Measurements from ENCODE around the gene CCDC80.
"Not testable (repeated sequence)": the region's sequence is repeated elsewhere in the genome, so short reads cannot be mapped to it uniquely, and the experiment has no call there.

Gene CCDC80

DNA sequence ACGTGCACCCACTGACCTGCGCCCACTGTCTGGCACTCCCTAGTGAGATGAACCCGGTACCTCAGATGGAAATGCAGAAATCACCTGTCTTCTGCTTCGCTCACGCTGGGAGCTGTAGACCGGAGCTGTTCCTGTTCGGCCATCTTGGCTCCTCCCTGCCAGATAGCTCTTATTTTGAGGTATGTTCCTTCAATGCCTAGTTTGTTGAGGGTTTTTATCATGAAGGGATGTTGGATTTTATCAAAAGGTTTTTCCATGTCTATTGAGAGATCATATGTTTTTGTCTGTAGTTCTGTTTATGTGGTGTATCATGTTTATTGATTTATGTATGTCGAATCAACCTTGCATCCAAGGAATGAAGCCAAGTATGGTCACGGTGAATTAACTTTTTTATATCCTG, 24.1 kb upstream of the CCDC80 start:
- DNase-seq (ENCODE audit: low read depth in 2 of 2): not testable (repeated sequence)

DNA sequence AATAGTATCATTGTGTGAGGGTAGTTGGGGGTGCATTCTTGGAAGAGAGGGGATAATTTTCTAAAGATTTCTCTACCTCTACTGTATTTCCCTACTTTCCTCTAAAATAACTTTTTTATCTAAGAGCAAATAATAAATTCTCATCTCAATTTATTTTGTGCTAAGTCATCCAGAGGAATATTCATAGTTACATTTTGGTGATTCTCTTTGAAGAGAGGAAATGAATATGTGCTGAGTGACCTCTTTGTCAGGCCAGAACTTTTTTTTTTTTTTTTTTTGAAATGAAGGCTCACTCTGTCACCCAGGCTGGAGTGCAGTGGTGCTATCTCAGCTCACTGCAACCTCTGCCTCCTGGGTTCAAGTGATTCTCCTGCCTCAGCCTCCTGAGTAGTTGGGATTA, 15.1 kb upstream of the CCDC80 start:
- DNase-seq (ENCODE audit: low read depth in 2 of 2): no peak

DNA sequence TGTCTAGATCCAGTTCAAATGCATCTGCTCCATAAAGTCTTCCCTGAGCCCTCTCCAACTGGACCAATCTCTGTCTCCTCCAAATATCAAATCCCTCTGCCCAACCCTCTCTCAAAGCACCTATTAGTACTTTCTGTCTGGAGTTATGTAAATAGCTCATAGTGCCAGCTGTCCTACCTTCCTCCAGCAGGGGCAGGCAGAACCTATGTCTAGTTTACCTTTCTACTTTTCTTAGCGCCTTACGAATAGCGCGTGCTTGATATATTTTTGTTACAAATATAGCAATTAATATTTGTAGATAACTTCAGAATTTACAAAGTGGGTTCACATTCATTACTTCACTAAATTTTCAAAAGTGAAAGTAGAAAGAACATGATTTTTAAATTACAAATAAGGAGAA, 14.0 kb upstream of the CCDC80 start:
- no peak for DNase-seq (ENCODE audit: low read depth in 2 of 2)

DNA sequence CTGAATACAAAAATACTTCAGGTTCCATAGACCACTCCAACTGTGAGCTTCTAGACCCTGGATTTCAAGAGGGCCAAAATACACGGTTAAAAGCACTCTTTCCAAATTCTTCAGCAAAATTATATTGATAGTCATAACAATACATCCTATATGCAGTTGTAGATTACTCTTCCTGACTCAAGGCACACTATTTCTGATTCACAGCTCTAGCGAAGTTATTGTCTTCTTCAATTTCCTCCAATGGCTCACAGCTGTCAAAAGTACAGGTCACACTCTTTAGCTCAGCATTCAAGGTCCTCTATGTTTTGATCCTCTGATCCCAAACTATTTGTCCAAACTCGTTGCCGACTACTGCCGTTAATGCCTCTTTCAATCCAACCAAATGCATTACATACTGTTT, 13.5 kb upstream of the CCDC80 start:
- no peak for DNase-seq (ENCODE audit: low read depth in 2 of 2)

DNA sequence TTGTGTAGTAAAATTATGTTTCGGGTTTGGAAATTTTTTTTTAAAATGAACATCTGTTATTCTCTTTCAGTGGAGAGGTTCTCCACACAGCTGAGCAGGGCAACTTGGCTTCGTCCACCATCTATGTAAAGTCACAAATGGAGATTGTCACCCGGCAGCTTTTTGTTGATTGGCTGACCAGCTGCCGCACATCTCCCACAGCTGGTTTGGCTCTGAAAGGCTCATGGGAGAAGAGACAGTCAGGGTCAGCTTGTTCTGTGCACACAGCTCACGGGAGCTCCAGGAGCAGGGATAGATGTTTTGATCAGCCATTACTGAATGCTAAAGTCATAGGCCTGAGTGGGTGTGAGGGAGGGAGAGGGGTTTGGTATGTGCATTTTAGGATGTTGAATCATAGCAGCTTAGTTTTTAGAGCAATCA, 12.9 kb upstream of the CCDC80 start:
- peak in 1 of 2 experiments; percentile 80 for DNase-seq (ENCODE audit: low read depth in 2 of 2)

DNA sequence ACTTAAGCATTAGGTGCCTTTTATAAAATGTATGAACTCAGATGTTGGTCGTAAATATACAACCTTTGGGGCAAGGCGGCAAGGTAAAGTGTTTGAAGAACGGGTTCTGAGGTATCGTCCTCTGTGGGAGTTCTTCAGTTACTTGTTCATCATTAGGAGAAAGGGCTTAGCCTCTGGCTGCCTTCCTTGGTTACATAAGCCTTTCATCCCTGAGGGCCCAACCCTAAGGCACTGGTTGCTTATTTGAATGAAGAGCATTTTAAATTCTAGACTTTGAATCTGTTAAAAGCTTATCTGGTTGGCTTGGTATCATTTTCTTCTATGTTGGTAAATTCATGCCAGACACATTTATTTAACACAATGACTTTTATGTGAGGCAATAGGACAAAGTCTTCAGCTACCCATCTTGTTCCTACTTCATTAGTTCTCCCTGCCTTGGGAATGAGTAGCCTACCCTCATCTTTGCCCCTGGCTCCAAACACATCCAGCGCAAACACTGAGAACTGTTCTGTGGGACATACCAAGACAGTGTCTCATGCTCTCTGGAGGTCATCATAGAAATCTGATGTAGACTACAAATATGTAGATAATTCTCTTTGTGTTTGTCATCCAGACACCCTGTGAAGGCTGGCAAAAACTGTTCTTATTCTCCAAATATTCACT, 12.4 kb upstream of the CCDC80 start:
- DNase-seq (ENCODE audit: low read depth in 2 of 2): peak; percentile 95

DNA sequence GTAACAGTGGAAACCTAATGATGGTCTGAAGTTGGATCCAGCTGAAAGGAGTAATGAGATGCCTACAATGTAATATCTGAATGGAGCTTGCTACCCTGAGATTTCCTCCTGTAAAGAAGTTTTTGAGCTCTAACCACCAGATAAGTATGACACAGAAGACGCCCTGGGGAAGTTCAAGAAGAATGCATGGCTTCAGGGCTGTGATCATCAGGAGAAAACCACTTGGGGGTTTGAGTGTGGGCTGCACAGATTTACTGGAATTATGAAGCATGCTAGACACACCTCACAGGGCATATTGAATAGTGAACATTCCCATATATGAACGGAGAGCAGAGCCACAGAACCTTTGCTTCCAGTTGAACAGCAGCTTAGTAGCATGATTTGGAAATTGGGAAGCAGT, 10.6 kb upstream of the CCDC80 start:
- DNase-seq (ENCODE audit: low read depth in 2 of 2): peak; percentile 82 to 83

DNA sequence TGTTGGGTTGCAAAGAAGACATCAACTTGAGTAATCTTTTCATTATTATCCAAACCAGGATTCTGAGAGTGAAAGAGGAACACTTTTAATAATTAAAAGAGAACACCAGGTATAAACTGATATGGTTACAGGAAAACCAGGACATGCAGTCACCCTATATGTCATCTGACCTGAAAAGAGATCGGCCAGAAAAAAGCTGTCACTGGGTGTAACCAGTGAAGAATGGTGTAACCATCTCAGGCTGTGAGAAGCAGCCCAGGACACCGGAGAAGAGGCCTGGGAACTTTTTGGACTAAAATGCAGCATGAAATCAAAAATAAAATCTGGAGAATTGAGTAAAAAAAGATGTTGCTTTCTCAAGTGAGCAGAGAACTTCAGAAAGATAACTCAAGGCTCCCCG, 10.1 kb upstream of the CCDC80 start:
- no peak for DNase-seq (ENCODE audit: low read depth in 2 of 2)

DNA sequence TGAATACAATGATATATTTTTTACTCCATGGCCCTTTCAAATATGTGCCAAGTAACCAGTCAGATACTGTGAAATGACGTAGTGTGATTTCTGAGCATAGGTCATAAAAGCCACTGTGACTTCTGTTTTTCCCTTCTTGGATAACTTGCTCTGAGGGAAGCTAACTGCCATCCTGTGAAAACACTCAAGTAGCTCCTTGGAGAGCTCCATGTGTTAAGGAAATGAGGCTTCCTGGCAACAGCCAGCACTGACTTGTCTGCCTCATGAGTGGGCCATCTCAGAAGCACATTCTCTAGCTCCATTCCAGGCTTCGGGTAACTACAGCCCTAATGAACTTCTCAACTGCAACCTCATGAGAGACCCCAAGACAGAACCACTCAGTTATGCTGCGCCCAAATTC, 9.5 kb upstream of the CCDC80 start:
- DNase-seq (ENCODE audit: low read depth in 2 of 2): no peak

DNA sequence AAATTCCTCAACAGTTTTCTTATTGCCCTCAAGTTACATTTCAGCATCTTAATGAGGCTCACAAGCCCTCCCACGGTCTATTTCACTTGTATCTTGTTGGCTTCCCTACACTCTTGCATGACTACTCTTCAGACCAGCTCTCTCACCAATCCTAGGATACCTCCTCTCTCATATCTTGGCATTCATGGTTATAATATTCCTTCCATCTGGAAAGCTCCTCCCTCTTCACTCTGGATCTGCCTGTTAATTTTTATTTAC, 8.5 kb upstream of the CCDC80 start:
- peak; percentile 82 to 85 for DNase-seq (ENCODE audit: low read depth in 2 of 2)

DNA sequence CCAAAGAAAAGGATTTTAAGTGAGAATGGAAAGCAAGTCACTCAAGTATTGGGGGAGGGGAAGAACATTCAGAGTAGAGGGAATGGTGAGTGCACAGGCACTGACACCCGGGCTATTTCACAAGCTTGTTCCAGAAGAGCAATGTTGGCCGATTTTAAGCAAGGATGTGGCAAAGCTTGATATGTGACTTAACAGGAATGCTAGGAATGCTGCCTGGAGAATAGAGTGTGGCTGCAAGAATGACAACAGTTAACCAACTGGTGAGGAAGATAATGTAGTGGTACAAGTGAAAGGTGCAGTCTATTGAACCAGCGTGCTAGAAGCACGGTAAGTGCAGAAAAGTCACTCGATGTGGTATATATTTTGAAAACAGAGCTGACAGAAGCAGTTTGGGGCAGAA, 6.2 kb upstream of the CCDC80 start:
- DNase-seq (ENCODE audit: low read depth in 2 of 2): peak; percentile 82 to 84

DNA sequence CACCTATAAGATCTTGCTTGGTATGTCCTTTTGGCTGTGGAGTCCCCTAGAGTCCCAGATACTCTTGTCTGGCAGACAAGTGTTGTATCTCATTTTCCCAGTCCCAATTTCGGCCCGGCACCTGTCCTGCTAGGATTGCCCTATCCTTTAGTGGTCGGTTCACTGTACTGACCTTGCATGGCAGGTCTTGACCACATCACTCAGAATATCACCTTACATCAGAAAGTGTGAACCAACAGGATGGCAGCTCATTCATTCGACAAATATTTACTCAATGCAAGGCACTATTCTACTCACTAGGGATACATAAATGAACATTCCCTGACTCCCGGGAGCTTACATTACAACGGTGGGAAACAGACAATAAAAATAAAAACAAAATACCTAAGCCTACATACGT, 5.7 kb upstream of the CCDC80 start:
- DNase-seq (ENCODE audit: low read depth in 2 of 2): no peak

DNA sequence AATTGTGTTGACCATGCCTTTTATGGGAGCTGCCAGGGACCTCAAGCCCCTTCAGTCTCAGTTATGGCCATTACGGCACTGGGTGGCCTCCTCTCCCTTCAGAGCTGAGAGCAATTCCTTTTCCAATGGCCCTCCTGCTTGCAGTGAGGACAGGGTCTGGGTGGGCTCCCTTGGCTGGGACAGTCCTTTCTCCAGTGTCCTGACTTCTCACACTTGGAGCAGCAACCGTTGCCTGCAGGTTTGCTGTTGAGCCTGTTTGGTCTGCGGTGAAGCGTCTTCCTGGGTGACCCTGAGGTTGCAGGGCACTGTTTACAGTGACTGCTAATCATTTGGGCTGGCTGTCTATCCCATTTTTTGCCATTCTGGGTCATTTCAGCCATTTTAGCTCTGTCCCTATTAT, 3.5 kb upstream of the CCDC80 start:
- DNase-seq (ENCODE audit: low read depth in 2 of 2): no peak

DNA sequence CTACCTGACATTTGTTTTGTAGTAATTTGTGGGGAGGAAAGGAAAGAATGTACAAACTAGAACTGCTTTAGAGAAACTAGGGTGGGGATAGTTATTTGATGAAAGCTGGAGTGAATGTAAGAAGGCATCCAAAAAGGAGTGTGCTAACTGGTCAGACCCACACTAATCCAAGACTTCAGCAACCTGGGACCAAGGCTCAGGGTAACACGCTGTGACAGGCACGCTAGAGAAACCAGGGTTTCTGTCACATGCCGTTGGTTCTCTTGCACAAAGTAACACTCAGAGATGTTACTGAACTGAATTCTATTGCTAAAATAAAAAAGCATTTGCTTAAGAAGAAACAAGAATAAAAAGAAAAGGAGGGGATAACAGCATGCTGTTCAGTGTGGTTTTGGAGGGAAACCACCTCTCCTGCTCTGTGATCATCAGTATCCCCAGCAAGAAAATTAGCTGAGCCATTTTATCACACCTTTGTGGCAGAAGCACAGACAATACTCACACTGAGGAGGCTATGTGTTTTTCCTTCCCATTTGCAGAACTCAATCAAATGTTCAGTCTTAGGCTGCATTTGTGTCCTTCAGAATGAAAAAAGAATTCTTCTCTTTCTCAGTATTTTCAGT, 2.8 kb upstream of the CCDC80 start:
- DNase-seq (ENCODE audit: low read depth in 2 of 2): no peak

DNA sequence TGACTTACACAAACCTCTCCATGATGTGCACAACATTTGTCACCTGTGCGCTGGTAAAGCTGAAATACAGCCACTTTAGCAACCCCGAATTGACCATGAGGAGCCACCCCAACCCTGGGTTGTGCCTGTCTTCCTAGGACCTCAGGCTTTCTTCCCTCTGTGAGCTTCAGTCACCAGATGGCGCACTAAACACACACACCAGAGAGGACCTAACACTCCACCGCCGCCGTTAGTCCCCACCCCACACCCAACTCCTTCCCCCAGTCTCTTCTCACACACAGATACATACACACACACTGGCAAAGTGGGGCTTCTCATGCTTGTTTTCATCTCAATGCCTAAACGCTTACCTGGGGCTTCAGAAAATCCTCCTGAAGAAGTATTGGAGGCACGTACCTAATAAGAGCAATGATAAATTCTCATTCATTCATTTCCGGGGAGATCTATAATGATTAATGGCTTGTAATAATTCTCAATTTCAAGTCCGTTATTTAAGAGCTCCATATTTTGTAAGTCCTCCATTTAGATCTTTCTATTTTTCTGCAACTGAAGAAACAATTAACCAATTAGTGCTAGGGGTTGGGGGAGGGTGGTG, 2.1 kb upstream of the CCDC80 start:
- peak; percentile 87 to 88 for DNase-seq (ENCODE audit: low read depth in 2 of 2)

DNA sequence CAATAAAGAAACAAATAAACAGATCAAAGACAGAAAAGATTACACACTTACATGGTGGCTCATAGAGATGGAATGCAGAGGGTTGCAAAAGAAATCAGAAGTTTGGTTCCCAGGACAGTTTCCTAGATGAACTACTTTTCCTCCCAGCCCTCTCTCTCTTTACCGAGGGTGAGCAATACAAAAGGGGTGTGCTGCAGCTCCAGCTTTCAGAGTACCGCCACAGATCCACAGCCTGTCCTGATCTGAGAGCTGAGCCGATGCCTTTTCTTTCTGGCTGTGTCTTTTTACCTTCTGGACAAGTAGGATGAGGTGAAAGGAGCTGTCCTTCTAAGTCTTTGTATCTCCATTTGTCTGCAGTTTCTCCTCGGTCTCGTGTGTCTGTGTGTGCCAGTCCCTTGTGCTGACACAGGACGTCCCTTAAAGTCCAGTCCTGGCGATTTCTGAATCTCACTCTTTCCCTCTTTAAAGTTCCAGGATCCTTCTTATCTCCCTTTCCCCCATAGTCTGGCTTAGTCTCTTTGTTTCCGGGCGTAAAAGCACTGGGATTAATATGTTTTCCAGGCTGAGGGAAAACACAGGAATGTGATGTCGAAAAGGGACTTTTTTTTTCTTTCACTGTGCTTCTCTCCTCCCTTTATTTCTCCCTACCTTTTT, 540 bp downstream of the CCDC80 start:
- no peak for DNase-seq (ENCODE audit: low read depth in 2 of 2)

DNA sequence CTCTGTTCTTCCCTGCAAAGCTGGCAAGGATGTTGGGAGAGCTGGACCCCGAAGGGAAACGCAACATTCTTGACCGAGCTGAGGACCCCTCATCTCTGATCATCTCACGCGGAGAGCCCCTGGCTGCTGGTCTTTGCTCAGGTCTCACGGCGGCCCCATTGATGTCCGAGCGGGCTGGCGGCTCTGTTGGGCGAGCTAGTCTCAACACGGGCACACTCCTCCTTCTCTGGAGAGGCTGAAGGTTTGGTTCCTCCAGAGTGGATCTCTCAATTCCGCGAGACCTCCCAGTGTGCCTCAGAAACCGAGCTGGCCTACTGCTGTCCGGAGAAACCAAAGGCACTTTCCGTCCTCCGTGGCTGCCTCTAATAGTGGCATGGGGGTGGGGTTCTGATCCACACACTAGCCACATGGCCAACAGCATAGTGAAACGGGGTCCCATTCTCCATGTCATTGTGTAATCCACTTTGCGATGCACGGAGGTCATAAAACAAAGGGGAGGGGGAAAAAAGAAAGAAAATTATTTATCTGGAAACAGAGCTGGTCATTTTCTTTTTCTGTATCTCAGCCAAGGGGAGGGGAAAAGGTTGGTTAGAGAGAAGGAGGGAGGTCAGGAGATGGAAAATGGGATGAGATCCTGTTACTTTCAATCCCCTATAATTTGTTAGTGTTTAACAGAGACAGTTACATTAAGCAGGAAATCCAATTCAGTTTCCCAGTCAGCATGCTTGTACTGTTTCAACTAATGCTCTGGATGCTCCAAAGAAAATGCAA, 1.3 kb downstream of the CCDC80 start:
- no peak for DNase-seq (ENCODE audit: low read depth in 2 of 2)

DNA sequence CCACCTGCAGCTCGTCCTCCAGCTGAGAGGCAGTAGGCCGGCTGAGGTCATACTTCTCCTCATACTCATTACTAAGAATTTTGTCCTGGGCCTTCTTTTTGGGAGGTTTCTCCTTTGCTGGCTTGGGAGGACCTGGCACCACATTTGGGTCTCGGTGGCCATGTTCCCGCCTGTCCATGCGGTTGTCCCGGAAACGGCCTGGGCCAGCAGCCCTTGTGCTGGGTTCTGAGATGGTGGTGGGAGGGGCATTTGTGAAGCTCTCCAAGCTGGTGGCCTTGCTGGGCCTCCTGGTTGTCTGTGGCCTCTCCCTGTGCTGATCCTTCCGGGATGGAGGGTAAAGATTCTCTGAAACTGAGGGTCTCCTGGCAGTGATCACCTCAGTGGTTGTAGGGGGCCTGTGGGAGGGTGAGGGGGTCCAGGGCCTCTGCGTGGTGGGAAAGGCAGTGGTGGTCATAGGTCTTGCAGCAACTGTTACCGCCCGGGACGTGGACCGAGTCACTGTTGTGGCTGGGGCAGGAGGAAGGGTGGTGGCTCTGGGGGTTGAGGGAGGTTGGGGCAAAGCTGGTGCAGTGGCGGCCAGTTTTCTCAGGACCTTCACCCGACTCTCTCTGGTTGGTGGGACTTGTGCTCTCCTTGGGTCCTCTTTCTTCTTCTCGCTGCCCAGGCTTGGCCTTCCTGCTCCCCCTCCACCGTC, 2.5 kb downstream of the CCDC80 start:
- DNase-seq (ENCODE audit: low read depth in 2 of 2): no peak

DNA sequence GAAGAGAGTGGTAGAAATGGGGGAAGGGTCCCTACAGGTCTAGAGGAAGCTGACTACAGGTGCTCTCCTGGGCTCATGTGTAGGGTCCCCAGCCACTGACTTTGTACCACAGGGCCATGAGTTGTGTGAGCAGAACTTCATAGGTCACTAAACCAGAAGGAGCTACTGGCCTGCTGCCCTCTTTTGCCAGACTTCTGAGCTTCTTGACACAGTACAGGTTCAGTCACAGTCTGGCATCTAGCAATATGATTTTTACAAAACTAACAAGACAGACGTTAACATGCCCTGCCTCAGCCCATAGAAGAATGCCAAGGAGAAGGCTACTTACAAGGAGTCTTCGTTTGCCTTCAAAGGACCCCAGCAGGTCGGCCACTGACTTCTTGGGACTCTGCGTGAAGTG, 3.2 kb downstream of the CCDC80 start:
- no peak for DNase-seq (ENCODE audit: low read depth in 2 of 2)

DNA sequence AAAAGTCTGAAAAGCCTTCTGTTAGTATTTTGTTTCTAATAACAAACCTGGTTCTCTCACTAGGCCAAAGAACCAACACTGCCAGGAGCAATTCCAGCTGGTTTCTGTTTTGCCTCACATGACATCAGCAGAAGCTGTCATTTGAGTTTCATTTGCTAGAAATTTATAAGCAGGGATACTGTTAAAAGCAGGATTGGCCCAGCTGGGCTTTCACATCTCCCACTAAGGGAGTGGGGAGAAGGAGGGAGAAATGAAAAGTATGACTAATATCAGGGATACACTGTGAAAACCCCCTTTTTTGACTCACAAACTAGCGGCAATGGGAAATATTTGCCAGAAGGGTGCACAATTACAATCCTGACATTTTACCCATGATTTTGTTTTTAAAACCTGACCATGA, 5.3 kb downstream of the CCDC80 start:
- DNase-seq (ENCODE audit: low read depth in 2 of 2): peak; percentile 67 to 72

DNA sequence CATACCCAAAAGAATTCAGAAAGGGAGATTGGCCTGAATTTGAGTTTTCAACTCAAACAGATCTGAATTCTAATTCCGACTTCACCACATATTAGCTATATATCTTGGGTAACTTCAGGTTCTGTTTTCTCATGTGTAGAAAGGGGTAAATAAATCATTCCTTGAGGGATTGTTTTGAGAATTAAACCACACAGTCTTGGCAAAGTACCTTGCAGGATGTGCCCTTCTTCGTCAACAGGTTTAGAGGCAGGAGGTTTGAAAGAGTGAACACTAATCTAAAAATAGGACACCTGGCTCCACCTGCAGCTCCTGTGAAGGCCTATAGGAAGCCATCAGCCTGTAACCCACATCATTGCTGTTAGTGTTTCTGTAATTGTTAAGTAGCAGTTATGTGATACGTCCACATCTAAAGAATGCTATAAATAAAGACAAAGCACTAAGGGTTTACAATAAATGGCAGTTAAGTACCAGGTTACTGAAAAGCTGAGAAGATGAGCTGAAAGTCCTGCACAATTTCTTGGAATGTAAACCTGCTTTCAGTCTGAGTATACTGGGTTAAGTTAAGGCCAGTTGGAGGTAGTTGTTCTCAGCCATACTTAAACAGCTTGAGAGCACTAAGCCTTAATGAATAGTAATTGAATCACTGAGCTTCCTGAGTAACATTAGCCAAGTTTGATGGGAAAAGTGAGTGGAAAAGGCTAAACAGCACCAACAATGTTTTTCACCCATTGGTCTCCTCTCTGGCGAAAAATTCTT, 6.0 kb downstream of the CCDC80 start:
- no peak for DNase-seq (ENCODE audit: low read depth in 2 of 2)

All from fibroblast of skin of left quadriceps (primary cell).